Right lobe of liver (tissue), 6 donors: ENCODE measurements around the gene RANBP17. TPM values are rescaled to one million over a fixed set of nuclear protein-coding genes. Genes with fewer than 3 reads are reported as not detected.
A peak's percentile ranks its signal among the peaks of the same experiment; 100 is the strongest.
"Not testable (repeated sequence)": the region's sequence is repeated elsewhere in the genome, so short reads cannot be mapped to it uniquely, and the experiment has no call there.

Source experiments
- ATAC-seq, 4 donors: fragments of 200-7000 bp; cut with Tn5 transposase; one replicate each; pipeline ENCODE4 v1.9.1; 2020; ENCODE audit warnings: mild to moderate bottlenecking in 4 of 4, moderate library complexity in 4 of 4
- DNase-seq, 3 donors: peaks; one replicate each; pipeline ENCODE4 v3.0.0-alpha.2; 2020
- H3K27ac ChIP-seq, 3 donors: fragments of 200-600 bp; one replicate each; pipeline ENCODE4 v1.8.0; 2022
- H3K27me3 ChIP-seq, 2 donors: fragments of 200-600 bp; one replicate each; pipeline ENCODE4 v1.8.0; 2022
- H3K36me3 ChIP-seq, 4 donors: fragments of 200-600 bp; sonication (generic) in 1 of 4; one replicate each; pipeline versions ENCODE4 v1.5.1 to v1.8.0; 2017 to 2022; ENCODE audit warnings: control low read depth in 1 of 4
- H3K4me1 ChIP-seq, 4 donors: fragments of 200-600 bp; sonication (generic) in 1 of 4; one replicate each; pipeline versions ENCODE4 v1.5.1 to v1.8.0; 2017 to 2022; ENCODE audit warnings: control low read depth in 1 of 4
- H3K4me3 ChIP-seq, 3 donors: fragments of 200-600 bp; one replicate each; pipeline ENCODE4 v1.8.0; 2022
- H3K9me3 ChIP-seq, 4 donors: fragments of 200-600 bp; sonication (generic) in 1 of 4; one replicate each; pipeline versions ENCODE4 v1.5.1 to v1.8.0; 2017 to 2022; ENCODE audit warnings: control low read depth in 1 of 4
- CTCF ChIP-seq, 4 donors: fragments of 200-600 bp in 3 of 4; fragments of 450-650 bp in 1 of 4; IDR thresholded peaks; one replicate each; pipeline versions ENCODE4 v1.5.1 to v1.8.0; 2016 to 2022; ENCODE audit warnings: antibody characterized with exemption in 4 of 4, mild to moderate bottlenecking in 2 of 4
- POLR2A ChIP-seq: fragments of 450-650 bp; IDR thresholded peaks from one replicate; pipeline ENCODE4 v1.6.1; 2017; ENCODE audit warnings: antibody characterized with exemption, mild to moderate bottlenecking
- WGBS: methylation state at CpG from one replicate; pipeline ENCODE4 v1.1.6; 2018; ENCODE audit warnings: low coverage, low lambda C conversion rate; ENCODE audit not compliant: insufficient coverage; ENCODE audit errors: missing lambda C conversion rate; 5-methylcytosine and 5-hydroxymethylcytosine counted together
- intact Hi-C, 2 donors: fragments of 100-400 bp; cut with DNase I; formaldehyde crosslinking; loops; one replicate each; pipeline versions ENCODE4 v1.11.2 to v1.14.1; 2022
- total RNA-seq, 6 experiments: library from RNA; depleted of rRNA in 2 of 6; stranded (reverse); fragments of >200 nt in 2 of 6; fragmentation: NEBNext Ultra II Directional in 3 of 6; extraction: Animal tissue kit (Norgen Biotek cat#: 25700) in 3 of 6; gene quantifications; one replicate each; pipeline versions ENCODE4 v1.1.0 to v1.2.4, GENCODE V29; 2016 to 2023
- donor health status: DM: no; HTN: yes; CAD: no.
- donor health status: DM: no; HTN: no; CAD: no.
- donor health status: DM: no; HTN: no; CAD: no.
- donor health status: DM: no; HTN: yes; CAD: no.
- donor health status: DM: no; HTN: yes; CAD: no.

RANBP17 gene
- total RNA-seq, 6 experiments from 2014 or later, result 1.5 to 5.7 (median 4.7) TPM

GRCh38 chr5:170917113-170917512 is 55.3 kb downstream of the RANBP17 start:
- no peak for TF ChIP-seq CTCF (IDR thresholded peaks at IDR 0.05)
- no peak for TF ChIP-seq POLR2A
- Histone ChIP-seq H3K36me3 (no peaks in the 10 kb centered on the region), H3K27me3 (no peaks in the 10 kb centered on the region), H3K9me3 (no peaks in the 10 kb centered on the region), H3K4me3 (no peak overlapping the region), H3K4me1 (no peaks in the 10 kb centered on the region), H3K27ac (no peak overlapping the region)
- ATAC-seq (no peak), DNase-seq (no peak)
- intact Hi-C loops, result no loop called here

- DNase-seq, result no peak
- TF ChIP-seq CTCF (IDR thresholded peaks at IDR 0.05) (no peak), POLR2A (no peak)
- H3K27me3 ChIP-seq, result no peaks in the 10 kb centered on the region
- H3K36me3 ChIP-seq, result no peaks in the 10 kb centered on the region
- no peaks in the 10 kb centered on the region for H3K4me1 ChIP-seq
- H3K9me3 ChIP-seq, result no peaks in the 10 kb centered on the region
- no peak for ATAC-seq
- WGBS, result 90% methylated on average over 3 of the region's 3 CpGs
- no peak overlapping the region for H3K27ac ChIP-seq
- intact Hi-C loops, result no loop called here
- no peak overlapping the region for H3K4me3 ChIP-seq
These were observed 58.4 kb downstream of the RANBP17 start for GRCh38 chr5:170920196-170920595.

GRCh38 chr5:170922331-170922730 is 60.5 kb downstream of the RANBP17 start:
- H3K27ac ChIP-seq, H3K9me3 ChIP-seq, H3K27me3 ChIP-seq, intact Hi-C loops, H3K4me1 ChIP-seq, ATAC-seq, H3K36me3 ChIP-seq, H3K4me3 ChIP-seq: not testable (repeated sequence)
- WGBS, result 71% methylated on average over 4 of the region's 10 CpGs
- DNase-seq, result peak in 1 of 3 donors; percentile 43

- no peaks in the 10 kb centered on the region for H3K9me3 ChIP-seq
These were observed 62.2 kb downstream of the RANBP17 start for GRCh38 chr5:170923910-170924620.

GRCh38 chr5:170935534-170936218 is 73.9 kb downstream of the RANBP17 start:
- H3K27me3 ChIP-seq, DNase-seq, H3K4me3 ChIP-seq, H3K36me3 ChIP-seq, ATAC-seq, H3K4me1 ChIP-seq, H3K9me3 ChIP-seq, intact Hi-C loops, H3K27ac ChIP-seq: not testable (repeated sequence)
- 70% methylated on average over 2 of the region's 18 CpGs for WGBS

More at GRCh38 chr5:170923910-170924620, 62.2 kb downstream of the RANBP17 start:
- H3K36me3 ChIP-seq, result peaks cover 0 to 2% (median 0%) of the 10 kb centered on the region in 4 donors
- no peak overlapping the region for H3K27ac ChIP-seq
- intact Hi-C loops, result no loop called here
- no peak for TF ChIP-seq CTCF (IDR thresholded peaks at IDR 0.05)
- 82% methylated on average over 7 of the region's 7 CpGs for WGBS
- H3K4me3 ChIP-seq, result no peak overlapping the region
- no peaks in the 10 kb centered on the region for H3K4me1 ChIP-seq
- ATAC-seq, result no peak
- no peaks in the 10 kb centered on the region for H3K27me3 ChIP-seq
- DNase-seq, result no peak
